GM19240 (cell line): ENCODE results near the gene GBE1.

Experiments
- DNase-seq: peaks from one replicate; pipeline ENCODE4 v3.0.0; 2011; ENCODE audit warnings: low spot score; ENCODE audit not compliant: insufficient read length

Gene GBE1

DNA sequence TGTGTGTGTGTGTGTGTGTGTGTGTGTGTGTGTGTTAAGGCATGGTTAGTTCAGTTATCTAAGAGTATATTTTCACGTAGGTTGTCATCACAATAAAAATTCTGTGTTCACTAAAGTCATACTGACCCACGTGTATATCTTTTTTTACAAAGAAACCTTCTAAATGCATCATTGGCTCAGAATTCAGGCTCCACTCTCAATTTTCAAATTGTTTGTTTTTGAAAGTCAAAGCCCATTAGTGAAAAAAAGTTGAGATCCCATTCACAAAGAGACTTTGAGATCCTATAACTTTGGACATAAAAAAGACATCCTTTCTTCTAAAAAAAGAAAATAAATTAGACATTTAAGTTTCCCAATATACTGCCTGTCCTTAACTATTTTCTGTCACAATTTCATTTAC is 59.3 kb downstream of the GBE1 start:
- DNase-seq = no peak

GRCh38 chr3:81699536-81700320 is 61.7 kb downstream of the GBE1 start:
- DNase-seq = no peak

DNA sequence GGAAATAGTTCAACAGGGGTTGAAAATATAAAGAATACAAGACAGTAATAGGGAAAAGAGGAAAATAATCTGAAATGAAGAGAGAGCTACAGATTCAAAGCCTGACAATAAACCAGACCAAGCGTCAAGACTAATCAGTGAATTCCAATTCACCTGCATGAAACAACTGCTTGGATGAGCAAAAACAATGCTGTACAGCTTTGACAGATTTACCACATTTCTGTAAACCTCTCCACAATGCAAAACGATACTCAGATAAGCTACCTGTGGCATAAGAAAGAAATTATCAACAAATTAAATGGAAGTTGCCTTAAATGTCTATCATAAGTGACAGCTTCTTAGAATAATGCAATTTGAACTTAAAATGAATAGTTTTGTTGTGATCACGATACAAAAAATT is 65.4 kb downstream of the GBE1 start:
- DNase-seq = no peak

GRCh38 chr3:81695302-81695701 is 66.1 kb downstream of the GBE1 start:
- DNase-seq = no peak

DNA sequence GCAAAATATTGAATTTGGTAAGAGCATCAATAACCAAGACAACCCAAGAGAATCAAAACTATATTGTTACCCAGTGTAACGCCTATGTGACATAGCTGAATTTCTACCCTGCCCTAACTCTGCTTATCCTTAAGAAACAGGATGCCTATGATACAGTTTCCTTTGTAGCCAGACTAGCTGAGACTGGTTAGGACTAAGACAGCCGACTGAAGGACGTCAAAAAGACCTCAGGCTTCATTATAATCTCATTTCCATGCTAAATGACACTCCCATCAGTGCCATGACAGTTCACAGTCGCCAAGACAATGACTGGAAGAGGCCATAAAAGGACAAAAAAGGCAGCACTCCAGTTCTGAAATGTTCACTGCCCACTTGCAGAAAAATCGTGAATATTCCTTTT is 66.8 kb downstream of the GBE1 start:
- no peak for DNase-seq

DNA sequence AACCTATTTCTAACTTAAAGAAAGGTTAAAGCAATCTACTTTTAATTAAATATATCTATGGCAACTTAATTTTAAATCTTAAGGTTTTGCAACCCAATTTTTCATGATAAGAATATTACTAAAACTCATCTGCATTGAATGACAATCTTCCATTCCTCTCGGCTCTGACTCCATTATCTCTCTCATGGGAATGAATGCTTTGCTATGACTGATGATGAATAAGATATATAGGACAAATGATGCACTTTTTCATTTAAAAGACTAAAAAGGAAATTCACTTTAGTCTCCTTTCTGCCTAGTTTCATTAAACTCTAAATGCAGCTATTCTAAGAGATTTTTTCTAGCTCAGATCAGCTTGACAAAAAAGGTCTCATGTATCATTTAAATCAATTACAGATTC is 68.7 kb downstream of the GBE1 start:
- no peak for DNase-seq

GRCh38 chr3:81689617-81690016 is 71.8 kb downstream of the GBE1 start:
- no peak for DNase-seq

GRCh38 chr3:81684751-81685395 is 76.6 kb downstream of the GBE1 start:
- DNase-seq = no peak

- DNase-seq = no peak
Observed at GRCh38 chr3:81676706-81677456, 84.6 kb downstream of the GBE1 start.

- DNase-seq = no peak
Observed at GRCh38 chr3:81674690-81675089, 86.8 kb downstream of the GBE1 start.

DNA sequence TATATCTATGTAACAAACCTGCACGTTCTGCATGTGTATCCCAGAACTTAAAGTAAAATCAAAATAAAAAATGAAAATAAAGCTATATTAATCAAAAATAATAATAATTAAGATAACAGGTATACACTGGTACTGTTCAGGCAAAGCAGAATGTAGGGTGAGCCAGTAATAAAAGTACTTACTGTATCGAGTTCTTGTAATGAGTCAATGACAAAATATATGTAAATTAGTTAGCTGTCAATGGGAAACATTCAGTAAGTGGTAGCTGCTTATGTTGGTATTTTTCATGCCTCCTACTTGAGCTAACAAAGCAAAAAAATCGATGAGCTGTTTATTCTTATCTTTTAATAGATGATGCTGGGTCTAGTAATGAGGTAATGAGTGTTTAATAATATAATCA is 93.2 kb downstream of the GBE1 start:
- DNase-seq = no peak

DNA sequence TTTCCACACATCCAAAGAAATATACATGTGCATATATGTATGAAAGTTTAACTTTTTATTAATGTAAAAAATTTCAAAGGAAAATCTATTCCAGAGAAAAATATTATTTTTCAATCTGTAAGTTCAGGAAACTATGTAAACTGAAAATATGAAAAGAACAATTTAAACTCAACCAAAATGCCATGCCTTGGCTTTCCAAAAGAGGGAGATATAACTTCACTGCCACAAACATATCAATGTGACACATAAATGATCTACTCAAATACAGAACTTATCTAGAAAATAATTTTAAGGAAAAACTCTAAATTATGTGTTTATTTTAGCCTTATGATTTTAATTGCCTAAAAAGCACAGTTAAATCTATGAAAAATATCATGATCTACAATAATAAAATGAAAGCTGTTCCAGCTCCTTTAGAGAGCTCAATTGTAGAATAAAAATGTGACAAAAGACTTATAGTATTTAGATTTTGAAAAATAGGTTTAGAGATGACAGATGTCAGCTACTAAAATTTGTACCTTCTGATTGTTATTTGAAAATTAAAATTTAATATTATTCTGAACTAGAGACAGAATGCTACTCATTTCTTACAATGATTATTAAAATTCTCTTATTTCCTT is 94.8 kb downstream of the GBE1 start:
- no peak for DNase-seq

GRCh38 chr3:81663114-81663513 is 98.3 kb downstream of the GBE1 start:
- no peak for DNase-seq

GRCh38 chr3:81660036-81660435 is 101.4 kb downstream of the GBE1 start:
- DNase-seq = no peak

DNA sequence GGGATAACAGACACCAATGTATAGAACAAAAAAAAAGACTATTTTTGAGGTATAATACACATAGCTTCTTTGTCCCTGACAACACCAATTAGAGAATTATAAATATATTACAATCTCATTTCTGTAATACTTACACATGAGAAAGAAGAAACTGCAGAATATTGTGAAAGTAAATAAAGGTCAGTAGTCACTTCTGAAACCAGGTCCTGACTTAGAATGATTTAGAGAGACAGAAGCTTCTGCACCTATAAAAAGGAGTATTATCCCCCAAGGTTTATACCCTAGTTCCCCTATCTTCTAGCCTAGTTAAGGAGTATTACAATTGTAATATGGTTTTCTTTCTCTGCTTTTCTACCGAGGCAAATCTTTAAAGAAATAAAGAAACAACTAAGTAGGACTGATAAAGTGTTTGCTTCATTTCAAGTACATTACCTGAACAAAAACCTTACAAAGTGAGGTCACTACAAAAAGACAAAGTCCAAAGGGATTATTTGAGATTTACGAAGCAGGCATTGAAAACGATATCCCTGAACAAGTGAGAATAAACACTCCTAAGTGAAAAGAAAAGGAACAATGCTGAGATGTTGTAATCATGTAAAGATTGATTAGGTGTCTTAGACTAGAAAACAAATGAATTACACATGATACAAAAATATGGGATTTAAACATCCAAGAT is 103.0 kb downstream of the GBE1 start:
- no peak for DNase-seq

GRCh38 chr3:81651139-81651538 is 110.3 kb downstream of the GBE1 start:
- no peak for DNase-seq

GRCh38 chr3:81650187-81650586 is 111.3 kb downstream of the GBE1 start:
- DNase-seq = no peak

- no peak for DNase-seq
Observed at GRCh38 chr3:81645248-81645647, 116.2 kb downstream of the GBE1 start.

GRCh38 chr3:81643721-81644120 is 117.7 kb downstream of the GBE1 start:
- DNase-seq = no peak

DNA sequence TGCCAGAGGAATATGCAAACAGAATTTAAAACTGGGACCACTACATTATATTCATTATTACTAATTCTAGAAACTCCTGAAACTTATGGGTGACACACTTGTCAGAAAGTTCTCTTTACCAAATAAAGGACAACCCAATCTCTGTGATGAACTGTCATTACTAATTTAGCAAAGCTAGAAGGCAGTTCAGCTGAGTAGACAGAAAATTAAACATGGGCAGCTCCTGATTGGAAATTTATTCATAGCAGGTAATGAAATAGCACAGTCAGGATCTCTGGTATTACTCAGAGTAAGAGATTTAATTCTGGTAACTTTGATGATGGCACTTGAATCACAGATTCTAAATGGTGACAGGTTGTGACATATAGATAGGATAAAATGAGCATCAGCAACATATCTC is 123.0 kb downstream of the GBE1 start:
- DNase-seq = no peak

DNA sequence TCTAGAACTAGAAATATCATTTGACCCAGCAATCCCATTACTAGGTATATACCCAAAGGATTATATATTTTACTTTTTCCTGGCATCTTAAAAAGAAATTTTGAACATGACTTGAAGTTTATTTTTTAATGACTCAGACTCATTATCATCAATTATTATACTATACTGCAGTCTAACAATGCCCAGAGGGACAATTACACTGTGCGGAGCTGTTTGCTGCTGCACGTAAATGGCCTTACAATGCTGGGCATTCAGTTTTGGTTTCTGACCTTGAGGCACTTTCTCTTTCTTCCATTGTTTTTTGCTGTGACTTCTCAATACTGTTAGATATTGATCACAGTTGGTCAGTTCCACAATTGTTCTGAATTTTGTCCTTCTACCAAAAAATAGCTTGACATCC is 128.8 kb downstream of the GBE1 start:
- no peak for DNase-seq
